ENCODE results near the gene STN1.

- TF ChIP-seq CTCF (IDR thresholded peaks at IDR 0.05; ENCODE audit: insufficient read depth, low read depth, low read length), result no peak
- TF ChIP-seq EZH2 (IDR thresholded peaks at IDR 0.05; ENCODE audit: insufficient read depth, low read length), result no peak
Observed at GRCh38 chr10:103856797-103857170, 61.2 kb downstream of the STN1 start.

Data from astrocyte (in vitro differentiated cells and primary cell).